Measurements from ENCODE around the gene ADARB1.

DNA sequence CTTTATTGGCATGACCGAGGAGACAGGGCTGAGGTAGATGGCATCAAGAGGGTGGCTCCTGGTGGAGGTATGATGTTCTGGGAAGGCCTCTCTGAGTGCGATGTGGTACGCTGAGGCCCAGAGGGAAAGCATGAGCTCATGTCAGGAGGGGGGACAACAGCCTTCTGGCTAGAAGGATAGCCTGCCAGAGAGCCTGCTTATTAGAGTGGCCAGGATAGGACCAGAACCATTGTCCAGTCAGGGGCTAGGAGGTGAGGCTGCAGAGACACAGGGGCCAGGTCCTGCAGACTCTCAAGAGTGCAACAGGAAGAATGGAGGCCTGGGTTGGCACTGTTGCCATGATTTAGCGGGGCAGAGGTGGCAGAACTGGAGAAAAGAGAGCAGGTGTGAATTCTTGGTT, 7.3 kb downstream of the ADARB1 start:
- TF ChIP-seq, protein P1, sequence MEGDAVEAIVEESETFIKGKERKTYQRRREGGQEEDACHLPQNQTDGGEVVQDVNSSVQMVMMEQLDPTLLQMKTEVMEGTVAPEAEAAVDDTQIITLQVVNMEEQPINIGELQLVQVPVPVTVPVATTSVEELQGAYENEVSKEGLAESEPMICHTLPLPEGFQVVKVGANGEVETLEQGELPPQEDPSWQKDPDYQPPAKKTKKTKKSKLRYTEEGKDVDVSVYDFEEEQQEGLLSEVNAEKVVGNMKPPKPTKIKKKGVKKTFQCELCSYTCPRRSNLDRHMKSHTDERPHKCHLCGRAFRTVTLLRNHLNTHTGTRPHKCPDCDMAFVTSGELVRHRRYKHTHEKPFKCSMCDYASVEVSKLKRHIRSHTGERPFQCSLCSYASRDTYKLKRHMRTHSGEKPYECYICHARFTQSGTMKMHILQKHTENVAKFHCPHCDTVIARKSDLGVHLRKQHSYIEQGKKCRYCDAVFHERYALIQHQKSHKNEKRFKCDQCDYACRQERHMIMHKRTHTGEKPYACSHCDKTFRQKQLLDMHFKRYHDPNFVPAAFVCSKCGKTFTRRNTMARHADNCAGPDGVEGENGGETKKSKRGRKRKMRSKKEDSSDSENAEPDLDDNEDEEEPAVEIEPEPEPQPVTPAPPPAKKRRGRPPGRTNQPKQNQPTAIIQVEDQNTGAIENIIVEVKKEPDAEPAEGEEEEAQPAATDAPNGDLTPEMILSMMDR (IDR thresholded peaks at IDR 0.05; ENCODE audit: low read length) = no peak
- no peak for TF ChIP-seq EZH2 (IDR thresholded peaks at IDR 0.05; ENCODE audit: borderline replicate concordance, low read length)

Measured in OCI-LY1 (cell line).